Hepatocyte (in vitro differentiated cells): Measurements from ENCODE around the gene CDK5RAP1. TPM values are rescaled to one million over a fixed set of nuclear protein-coding genes. Genes with fewer than 3 reads are reported as not detected.

ENCODE experiments used
- DNase-seq: peaks from one replicate; pipeline ENCODE4 v3.0.0-alpha.2; 2016; ENCODE audit warnings: low spot score
- H2AFZ ChIP-seq: fragments of 200-600 bp; sonication (generic); 2 replicates; pipeline ENCODE4 v1.6.0; 2016; ENCODE audit warnings: antibody characterized with exemption, mild to moderate bottlenecking
- H3K27ac ChIP-seq: fragments of 200-600 bp; sonication (generic); 2 replicates; pipeline ENCODE4 v1.5.1; 2016; ENCODE audit warnings: mild to moderate bottlenecking
- H3K27me3 ChIP-seq: fragments of 200-600 bp; sonication (generic); 2 replicates; pipeline ENCODE4 v1.6.1; 2016
- H3K36me3 ChIP-seq: fragments of 200-600 bp; sonication (generic); replicated peaks from 2 replicates; pipeline ENCODE4 v1.5.1; 2016; ENCODE audit warnings: low read depth; ENCODE audit not compliant: insufficient read depth
- H3K4me1 ChIP-seq: fragments of 200-600 bp; sonication (generic); 2 replicates; pipeline ENCODE4 v1.5.1; 2016; ENCODE audit warnings: mild to moderate bottlenecking, moderate library complexity; ENCODE audit not compliant: insufficient read depth
- H3K4me2 ChIP-seq: fragments of 200-600 bp; sonication (generic); 2 replicates; pipeline ENCODE4 v1.6.0; 2016
- H3K4me3 ChIP-seq: fragments of 200-600 bp; sonication (generic); 2 replicates; pipeline ENCODE4 v1.5.1; 2016; ENCODE audit warnings: mild to moderate bottlenecking
- H3K79me2 ChIP-seq: fragments of 200-600 bp; sonication (generic); 2 replicates; pipeline ENCODE4 v1.6.0; 2017; ENCODE audit warnings: mild to moderate bottlenecking
- H3K9me2 ChIP-seq: fragments of 200-600 bp; sonication (generic); replicated peaks from 2 replicates; pipeline ENCODE4 v1.6.0; 2017; ENCODE audit warnings: mild to moderate bottlenecking; ENCODE audit not compliant: insufficient read depth
- H3K9me3 ChIP-seq: fragments of 200-600 bp; sonication (generic); 2 replicates; pipeline ENCODE4 v1.5.1; 2016; ENCODE audit warnings: low read depth, mild to moderate bottlenecking
- H4K20me1 ChIP-seq: fragments of 200-600 bp; sonication (generic); 2 replicates; pipeline ENCODE4 v1.6.0; 2016; ENCODE audit warnings: mild to moderate bottlenecking; ENCODE audit not compliant: insufficient read depth, poor library complexity, severe bottlenecking
- CTCF ChIP-seq: fragments of 200-600 bp; sonication (generic); IDR thresholded peaks from 2 replicates; pipeline ENCODE4 v1.5.1; 2016; ENCODE audit warnings: antibody characterized with exemption, mild to moderate bottlenecking; ENCODE audit not compliant: poor library complexity
- EZH2 ChIP-seq: fragments of 200-600 bp; sonication (generic); IDR thresholded peaks from 2 replicates; pipeline ENCODE4 v1.6.1; 2016; ENCODE audit warnings: antibody characterized with exemption, mild to moderate bottlenecking, borderline replicate concordance
- EZH2phosphoT487 ChIP-seq: fragments of 200-600 bp; sonication (generic); IDR thresholded peaks from one replicate; pipeline ENCODE4 v1.6.1; 2018; ENCODE audit warnings: antibody characterized with exemption, mild to moderate bottlenecking, low read depth, moderate library complexity; ENCODE audit not compliant: unreplicated experiment, severe bottlenecking
- WGBS: methylation state at CpG from one replicate; pipeline ENCODE4 v1.1.6; 2016; ENCODE audit warnings: low lambda C conversion rate; ENCODE audit errors: missing lambda C conversion rate; 5-methylcytosine and 5-hydroxymethylcytosine counted together
- polyA plus RNA-seq: library from polyadenylated mRNA; unstranded; fragments of >200 nt; fragmentation: Nextera tagmentation; extraction: Ambion mirVana; gene quantifications from 2 replicates; pipeline ENCODE4 v1.2.1, GENCODE V29; 2016
- total RNA-seq: library from RNA; depleted of rRNA; stranded (reverse); fragments of >200 nt; gene quantifications from 2 replicates; pipeline ENCODE4 v1.2.3, GENCODE V29; 2014

CDK5RAP1 gene
- total and polyA plus RNA-seq, 2 experiments from 2014 or later, result 35.6 to 52.2 TPM

DNA sequence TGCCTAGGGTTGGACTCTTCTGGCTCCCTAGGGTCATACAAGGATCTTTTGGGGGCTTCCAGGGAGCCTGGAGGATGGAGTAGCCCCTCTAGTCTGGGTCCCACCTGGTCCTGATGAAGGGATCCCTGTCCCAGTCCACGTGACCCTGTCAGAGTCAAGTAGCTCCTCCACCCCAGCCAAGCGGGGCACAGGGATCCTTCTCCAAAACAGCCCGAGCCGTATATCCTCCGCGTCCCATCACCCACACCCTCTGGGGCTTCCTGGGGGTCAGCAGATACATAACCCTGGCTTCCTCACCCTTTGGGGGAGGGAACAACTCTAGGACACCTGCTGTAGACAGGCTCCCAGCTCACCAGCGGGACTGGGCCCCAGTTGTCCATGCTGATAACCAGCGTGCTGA, 90.3 kb downstream of the CDK5RAP1 start:
- 88% methylated on average over 8 of the region's 8 CpGs for WGBS
- DNase-seq, result no peak

DNA sequence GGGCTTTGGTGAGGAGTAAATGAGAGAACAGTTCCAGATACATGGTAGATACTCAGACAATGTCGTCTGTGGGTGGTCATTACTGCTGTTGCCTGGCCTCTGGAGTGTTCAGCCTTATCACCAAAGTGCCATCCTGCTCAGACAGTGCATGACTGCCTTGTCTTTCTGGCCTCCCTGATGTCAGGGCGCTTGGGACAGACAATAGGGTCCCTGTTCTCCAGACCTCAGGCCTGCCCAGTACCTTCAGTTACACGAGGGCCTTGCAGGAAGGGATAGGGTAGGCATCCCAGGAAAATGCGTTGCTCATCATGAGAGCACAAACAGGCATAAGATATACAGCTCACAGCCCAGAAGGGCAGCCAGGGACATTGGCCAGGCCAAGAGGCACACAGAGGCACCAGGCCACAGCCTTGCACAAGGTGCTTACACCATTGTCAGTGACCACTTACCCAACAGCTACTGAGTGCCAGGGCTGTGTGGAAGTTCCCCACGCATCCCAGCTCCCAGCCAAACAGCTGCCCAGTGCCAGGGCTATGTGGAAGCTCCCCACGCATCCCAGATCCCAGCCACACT, 90.9 kb downstream of the CDK5RAP1 start:
- WGBS, result 79% methylated on average over 6 of the region's 6 CpGs
- Histone ChIP-seq H3K4me2 (no peak overlapping the region), H3K27me3 (no peaks in the 10 kb centered on the region), H2AFZ (no peak overlapping the region), H4K20me1 (no peaks in the 10 kb centered on the region), H3K4me1 (no peaks in the 10 kb centered on the region), H3K9me2 (no peaks in the 10 kb centered on the region), H3K79me2 (no peaks in the 10 kb centered on the region), H3K9me3 (no peaks in the 10 kb centered on the region), H3K36me3 (no peaks in the 10 kb centered on the region), H3K4me3 (no peak overlapping the region), H3K27ac (no peak overlapping the region)
- DNase-seq, result no peak
- TF ChIP-seq CTCF (no peak), EZH2 (no peak), EZH2phosphoT487 (no peak)

More for the DNA sequence above, 90.3 kb downstream of the CDK5RAP1 start:
- no peaks in the 10 kb centered on the region for H3K27me3 ChIP-seq
- H3K9me2 ChIP-seq, result no peaks in the 10 kb centered on the region
- H3K79me2 ChIP-seq, result no peaks in the 10 kb centered on the region
- no peaks in the 10 kb centered on the region for H3K4me1 ChIP-seq
- no peak overlapping the region for H2AFZ ChIP-seq
- H3K4me2 ChIP-seq, result no peak overlapping the region
- H3K9me3 ChIP-seq, result no peaks in the 10 kb centered on the region
- H3K36me3 ChIP-seq, result no peaks in the 10 kb centered on the region
- TF ChIP-seq EZH2phosphoT487, result no peak
- no peak for TF ChIP-seq EZH2
- TF ChIP-seq CTCF, result no peak
- no peak overlapping the region for H3K27ac ChIP-seq
- H4K20me1 ChIP-seq, result no peaks in the 10 kb centered on the region
- H3K4me3 ChIP-seq, result no peak overlapping the region

GRCh38 chr20:33309631-33310030, 91.7 kb downstream of the CDK5RAP1 start:
- no peaks in the 10 kb centered on the region for H4K20me1 ChIP-seq
- H2AFZ ChIP-seq, result no peak overlapping the region
- no peak overlapping the region for H3K4me2 ChIP-seq
- H3K9me2 ChIP-seq, result no peaks in the 10 kb centered on the region
- no peaks in the 10 kb centered on the region for H3K9me3 ChIP-seq
- no peaks in the 10 kb centered on the region for H3K79me2 ChIP-seq
- 34% methylated on average over 2 of the region's 2 CpGs for WGBS
- no peak overlapping the region for H3K27ac ChIP-seq
- H3K4me1 ChIP-seq, result no peaks in the 10 kb centered on the region
- no peak for DNase-seq
- no peaks in the 10 kb centered on the region for H3K27me3 ChIP-seq
- H3K36me3 ChIP-seq, result no peaks in the 10 kb centered on the region
- TF ChIP-seq CTCF, result no peak
- TF ChIP-seq EZH2, result no peak
- TF ChIP-seq EZH2phosphoT487, result no peak
- no peak overlapping the region for H3K4me3 ChIP-seq

Other genes starting within 250 kb of the CDK5RAP1 start
- not detected in 2 replicates for gene BPIFA2, start 233.4 kb downstream of the CDK5RAP1 start, total RNA-seq
- not detected in 2 replicates for gene BPIFA2, start 233.4 kb downstream of the CDK5RAP1 start, polyA plus RNA-seq
- gene BPIFA3, start 184.2 kb downstream of the CDK5RAP1 start, total RNA-seq, result not detected in 2 replicates
- not detected in 2 replicates for gene BPIFA3, start 184.2 kb downstream of the CDK5RAP1 start, polyA plus RNA-seq
- gene BPIFA1, start 165.5 kb downstream of the CDK5RAP1 start, total RNA-seq, result not detected in 2 replicates
- gene BPIFA1, start 165.5 kb downstream of the CDK5RAP1 start, polyA plus RNA-seq, result not detected in 2 replicates
- gene BPIFB1, start 118.3 kb downstream of the CDK5RAP1 start, total RNA-seq, result 0.10 TPM in 1 of 2 replicates, not detected in the other
- 0.32 and 0.85 TPM in 2 replicates for gene BPIFB1, start 118.3 kb downstream of the CDK5RAP1 start, polyA plus RNA-seq
- 24.5 and 28.0 TPM in 2 replicates for gene SNTA1, start 42.2 kb upstream of the CDK5RAP1 start, total RNA-seq
- gene SNTA1, start 42.2 kb upstream of the CDK5RAP1 start, polyA plus RNA-seq, result 24.0 and 24.6 TPM in 2 replicates
- 29.2 and 31.1 TPM in 2 replicates for gene CBFA2T2, start 88.6 kb upstream of the CDK5RAP1 start, total RNA-seq
- gene CBFA2T2, start 88.6 kb upstream of the CDK5RAP1 start, polyA plus RNA-seq, result 33.1 and 37.5 TPM in 2 replicates